Middle frontal gyrus (tissue), 1 donor: ENCODE measurements around the gene MKRN2.
"Not testable (repeated sequence)": the region's sequence is repeated elsewhere in the genome, so short reads cannot be mapped to it uniquely, and the experiment has no call there.

ENCODE experiments used
- DNase-seq: peaks from one replicate; pipeline ENCODE4 v3.0.0-alpha.2; 2015; ENCODE audit warnings: low spot score; ENCODE audit errors: extremely low spot score

The MKRN2 gene

DNA sequence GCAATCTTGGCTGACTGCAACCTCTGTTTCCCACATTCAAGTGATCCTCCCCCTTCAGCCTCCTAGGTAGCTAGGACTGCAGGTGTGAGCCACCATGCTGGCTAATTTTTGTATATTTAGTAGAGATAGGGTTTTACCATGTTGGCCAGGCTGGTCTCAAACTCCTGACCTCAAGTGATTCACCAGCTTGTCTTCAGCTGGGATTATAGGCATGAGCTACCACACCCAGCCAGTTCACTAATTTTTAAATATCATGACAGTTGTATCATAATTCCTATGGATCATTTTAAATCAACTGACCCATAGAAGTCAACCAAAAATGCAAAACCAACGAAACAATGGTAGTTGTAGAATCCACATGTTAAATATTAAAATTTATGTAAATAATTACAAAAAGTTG is 71.9 kb downstream of the MKRN2 start:
- no peak for DNase-seq

DNA sequence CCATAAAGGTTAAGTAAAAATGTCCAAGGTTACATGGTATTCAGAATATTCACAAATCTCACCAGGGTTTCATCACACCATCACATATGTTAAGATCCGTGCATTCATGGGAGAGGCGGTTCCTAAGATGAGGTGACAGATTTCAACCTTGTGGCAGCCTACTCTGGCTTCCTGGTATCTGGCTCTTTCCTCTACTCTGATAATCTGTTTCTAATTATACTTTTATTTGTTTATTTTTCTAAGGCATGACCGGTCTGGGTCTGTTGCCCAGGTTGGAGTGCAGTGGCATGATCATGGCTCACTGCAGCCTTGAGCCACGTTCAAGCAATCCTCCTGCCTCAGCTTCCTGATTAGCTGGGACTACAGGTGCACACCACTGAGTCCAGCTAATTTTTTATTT is 72.7 kb downstream of the MKRN2 start:
- DNase-seq = no peak

DNA sequence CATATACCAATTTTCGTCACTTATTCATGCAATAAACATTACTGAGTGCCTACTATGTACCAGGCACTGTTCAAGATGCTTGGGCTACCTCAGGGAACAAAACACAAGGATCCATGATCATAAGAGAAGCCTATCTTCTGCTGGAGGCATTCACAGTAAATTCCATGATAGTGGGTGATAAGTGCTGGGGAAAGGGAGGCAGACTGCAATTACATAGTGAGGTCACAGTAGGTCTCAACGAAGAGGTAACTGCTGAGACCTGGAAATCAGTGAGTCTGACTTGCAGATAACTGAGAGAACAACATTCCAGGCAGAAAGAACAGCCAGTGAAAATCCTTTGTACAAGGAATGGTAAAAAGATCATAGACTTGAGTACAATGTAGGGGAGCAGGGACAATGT is 73.4 kb downstream of the MKRN2 start:
- no peak for DNase-seq

DNA sequence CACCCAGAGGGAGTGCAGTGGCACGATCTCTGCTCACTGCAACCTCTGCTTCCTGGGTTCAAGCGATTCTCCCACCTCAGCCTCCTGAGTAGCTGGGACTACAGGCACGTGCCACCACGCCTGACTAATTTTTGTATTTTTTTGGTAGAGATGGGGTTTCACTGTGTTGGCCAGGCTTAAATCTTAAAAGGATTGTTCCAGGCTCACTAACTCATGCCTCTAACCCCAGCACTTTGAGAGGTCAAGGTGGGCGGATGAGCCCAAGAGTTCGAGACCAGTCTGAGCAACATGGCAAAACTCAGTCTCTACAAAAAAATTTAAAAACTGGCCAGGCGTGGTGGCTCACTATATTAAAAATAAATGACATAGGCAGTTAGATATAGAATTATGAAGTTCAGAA is 74.0 kb downstream of the MKRN2 start:
- not testable (repeated sequence) for DNase-seq

DNA sequence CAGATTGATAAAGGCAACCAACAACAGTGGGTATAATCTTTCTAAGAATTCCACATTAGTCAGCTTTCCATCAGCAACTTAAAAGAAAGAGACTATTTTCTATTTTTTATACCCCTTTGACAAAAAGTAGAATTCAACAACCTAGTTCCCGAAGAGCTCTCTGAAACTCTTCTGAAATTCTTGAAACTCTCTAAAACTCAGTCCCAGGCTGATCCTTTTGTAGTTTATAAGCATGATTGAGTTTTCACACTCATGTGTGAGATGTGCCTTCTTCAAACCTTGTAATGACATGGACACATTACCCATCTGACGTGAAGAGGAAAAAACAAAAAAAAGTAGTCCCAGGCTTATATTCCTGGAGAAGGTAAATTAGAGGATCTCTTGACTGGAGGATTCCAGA is 75.6 kb downstream of the MKRN2 start:
- DNase-seq = no peak

DNA sequence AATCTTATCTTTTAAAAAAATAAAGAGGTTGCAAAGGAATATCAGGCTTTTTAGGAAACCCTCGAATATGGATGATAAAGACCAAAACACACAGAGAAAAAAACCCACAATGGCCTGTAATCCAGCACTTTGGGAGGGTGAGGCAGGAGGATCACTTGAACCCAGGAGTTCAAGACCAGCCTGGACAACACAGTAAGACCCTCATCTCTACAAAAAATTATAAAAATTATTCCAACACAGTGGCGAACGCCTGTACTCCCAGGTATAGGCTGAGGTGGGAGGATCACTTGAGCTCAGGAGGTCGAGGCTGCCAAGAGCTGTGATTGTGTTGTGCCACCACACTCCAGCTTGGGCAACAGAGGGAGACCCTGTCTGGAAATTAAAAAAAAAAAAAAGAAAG is 76.2 kb downstream of the MKRN2 start:
- DNase-seq = no peak
